ENCODE results near the gene PCBP3. TPM values are rescaled to one million over a fixed set of nuclear protein-coding genes. Genes with fewer than 3 reads are reported as not detected.
"Not testable (repeated sequence)": the region's sequence is repeated elsewhere in the genome, so short reads cannot be mapped to it uniquely, and the experiment has no call there.

Gene PCBP3
- total and polyA plus RNA-seq, 8 donors: 0.83 to 4.3 (median 1.7) TPM

DNA sequence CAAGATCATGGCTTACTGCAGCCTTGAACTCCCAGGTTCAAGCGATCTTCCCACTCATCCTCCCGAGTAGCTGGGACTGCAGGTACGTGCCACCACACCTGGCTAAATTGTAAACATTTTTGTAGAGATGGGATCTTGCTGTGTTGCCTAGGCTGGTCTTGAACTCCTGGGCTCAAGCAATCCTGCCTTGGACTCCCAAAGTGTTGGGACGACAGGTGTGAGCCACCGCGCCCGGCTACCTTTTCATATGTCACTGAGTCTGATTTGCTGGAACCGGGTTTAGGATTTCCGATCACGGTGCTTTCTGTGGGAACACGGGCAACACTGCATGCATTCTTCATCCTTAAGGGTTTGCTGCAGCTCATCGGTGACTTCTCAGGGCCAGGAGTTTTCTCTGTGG is 32.2 kb upstream of the PCBP3 start:
- no peaks in the 10 kb centered on the region for H3K36me3 ChIP-seq
- FAIRE-seq: no peak
- intact Hi-C loops (cut with DNase I): no loop called here
- peak in 1 of 6 donors; percentile 22 for DNase-seq
- peaks cover 0 to 4% (median 0%) of the 10 kb centered on the region in 4 donors for H3K27me3 ChIP-seq
- H3K9me3 ChIP-seq: no peaks in the 10 kb centered on the region
- H3K4me3 ChIP-seq: no peak overlapping the region
- ATAC-seq: no peak
- 70 to 85% methylated on average over 12 of the region's 12 CpGs for WGBS, 2 donors
- H3K4me1 ChIP-seq: peaks cover 0 to 5% (median 0%) of the 10 kb centered on the region in 3 donors
- H3K27ac ChIP-seq: no peak overlapping the region
- TF ChIP-seq, protein P1, sequence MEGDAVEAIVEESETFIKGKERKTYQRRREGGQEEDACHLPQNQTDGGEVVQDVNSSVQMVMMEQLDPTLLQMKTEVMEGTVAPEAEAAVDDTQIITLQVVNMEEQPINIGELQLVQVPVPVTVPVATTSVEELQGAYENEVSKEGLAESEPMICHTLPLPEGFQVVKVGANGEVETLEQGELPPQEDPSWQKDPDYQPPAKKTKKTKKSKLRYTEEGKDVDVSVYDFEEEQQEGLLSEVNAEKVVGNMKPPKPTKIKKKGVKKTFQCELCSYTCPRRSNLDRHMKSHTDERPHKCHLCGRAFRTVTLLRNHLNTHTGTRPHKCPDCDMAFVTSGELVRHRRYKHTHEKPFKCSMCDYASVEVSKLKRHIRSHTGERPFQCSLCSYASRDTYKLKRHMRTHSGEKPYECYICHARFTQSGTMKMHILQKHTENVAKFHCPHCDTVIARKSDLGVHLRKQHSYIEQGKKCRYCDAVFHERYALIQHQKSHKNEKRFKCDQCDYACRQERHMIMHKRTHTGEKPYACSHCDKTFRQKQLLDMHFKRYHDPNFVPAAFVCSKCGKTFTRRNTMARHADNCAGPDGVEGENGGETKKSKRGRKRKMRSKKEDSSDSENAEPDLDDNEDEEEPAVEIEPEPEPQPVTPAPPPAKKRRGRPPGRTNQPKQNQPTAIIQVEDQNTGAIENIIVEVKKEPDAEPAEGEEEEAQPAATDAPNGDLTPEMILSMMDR (IDR thresholded peaks at IDR 0.05): no peak

DNA sequence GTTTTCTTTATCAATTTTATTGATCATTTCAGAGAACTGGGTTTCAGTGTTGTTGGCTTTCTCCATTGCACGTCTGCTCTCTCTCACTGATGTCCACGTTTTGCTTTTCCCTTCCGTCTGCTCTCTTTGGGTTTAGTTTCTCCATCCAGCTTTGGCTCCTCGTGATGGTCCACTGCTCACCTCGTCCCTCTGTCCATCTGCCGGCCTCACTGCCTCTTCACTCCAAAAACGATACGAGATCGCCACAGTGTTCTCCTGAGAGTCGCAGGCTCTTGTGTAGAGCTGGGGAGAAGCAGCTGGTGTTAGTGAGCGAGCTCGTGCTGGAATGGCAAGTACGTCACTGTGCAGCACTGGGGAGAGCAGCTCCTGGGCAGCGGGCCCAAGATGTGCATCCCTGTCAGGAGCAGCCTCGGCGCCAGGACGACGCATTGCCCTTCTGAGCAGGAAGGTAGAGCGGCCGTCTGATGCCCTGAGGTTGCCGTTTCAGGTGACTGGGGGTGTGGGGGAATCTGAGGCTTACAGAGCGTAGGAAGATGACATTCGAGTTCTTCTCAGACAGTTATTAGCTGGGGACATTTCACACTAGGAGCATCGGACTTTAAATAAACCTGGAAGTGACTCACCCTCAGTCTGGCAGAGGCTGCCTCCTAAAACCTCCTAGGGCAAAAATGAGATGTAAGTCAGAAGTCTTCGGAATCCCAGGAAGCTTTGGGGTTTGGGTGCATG is 31.4 kb upstream of the PCBP3 start:
- TF ChIP-seq, protein P1 (IDR thresholded peaks at IDR 0.05): no peak
- peaks cover 0 to 4% (median 0%) of the 10 kb centered on the region in 4 donors for H3K27me3 ChIP-seq
- no peaks in the 10 kb centered on the region for H3K9me3 ChIP-seq
- H3K27ac ChIP-seq: no peak overlapping the region
- FAIRE-seq (no peak), DNase-seq (no peak), ATAC-seq (no peak)
- intact Hi-C loops (cut with DNase I): no loop called here
- no peak overlapping the region for H3K4me3 ChIP-seq
- 29 to 46% methylated on average over 25 of the region's 25 CpGs for WGBS, 2 donors
- peaks cover 0 to 5% (median 0%) of the 10 kb centered on the region in 3 donors for H3K4me1 ChIP-seq
- no peaks in the 10 kb centered on the region for H3K36me3 ChIP-seq

DNA sequence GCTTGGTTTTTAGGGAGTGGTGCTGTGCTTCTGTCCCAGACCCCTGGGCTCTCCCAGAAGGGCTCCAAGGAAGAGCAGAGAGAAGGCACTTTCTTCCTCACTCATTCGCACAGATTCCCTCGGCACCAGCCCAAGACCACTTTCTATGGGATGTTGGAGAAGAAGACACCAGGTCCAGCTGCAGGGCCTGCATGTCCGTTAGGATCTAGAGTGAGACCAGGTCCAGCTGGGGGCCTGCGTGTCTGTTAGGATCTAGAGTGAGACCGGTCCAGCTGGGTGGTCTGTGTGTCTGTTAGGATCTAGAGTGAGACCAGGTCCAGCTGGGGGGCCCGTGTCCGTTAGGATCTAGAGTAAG is 30.9 kb upstream of the PCBP3 start:
- intact Hi-C loops (cut with DNase I); H3K9me3 ChIP-seq; H3K27me3 ChIP-seq; H3K4me1 ChIP-seq; ATAC-seq; FAIRE-seq; H3K36me3 ChIP-seq; H3K4me3 ChIP-seq; DNase-seq; H3K27ac ChIP-seq: not testable (repeated sequence)
- 81 to 94% methylated on average over 5 of the region's 7 CpGs for WGBS, 2 donors

DNA sequence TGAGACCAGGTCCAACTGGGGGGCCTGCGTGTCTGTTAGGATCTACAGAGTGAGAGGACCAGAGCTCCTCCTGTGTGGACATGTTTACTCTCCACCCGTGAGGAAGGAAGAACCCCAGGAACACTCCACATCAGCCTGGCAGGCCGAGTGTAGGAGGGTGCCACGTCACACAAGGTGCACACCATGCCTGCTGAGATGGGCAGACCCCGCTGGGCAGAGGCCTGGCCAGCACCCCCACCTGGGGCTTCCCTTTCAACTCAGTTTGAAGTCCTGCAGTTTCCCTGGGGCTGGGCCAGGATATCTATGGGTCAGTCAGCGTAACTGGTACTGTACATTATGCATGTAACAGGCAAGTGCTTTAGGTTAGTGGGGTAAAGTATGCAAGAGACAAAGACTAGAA is 30.1 kb upstream of the PCBP3 start:
- H3K36me3 ChIP-seq: no peaks in the 10 kb centered on the region
- no peak overlapping the region for H3K4me3 ChIP-seq
- no peak for DNase-seq
- intact Hi-C loops (cut with DNase I): no loop called here
- H3K4me1 ChIP-seq: peaks cover 0 to 5% (median 0%) of the 10 kb centered on the region in 3 donors
- no peak for FAIRE-seq
- ATAC-seq: no peak
- H3K27me3 ChIP-seq: peaks cover 0 to 4% (median 0%) of the 10 kb centered on the region in 4 donors
- H3K9me3 ChIP-seq: no peaks in the 10 kb centered on the region
- TF ChIP-seq, protein P1 (IDR thresholded peaks at IDR 0.05): no peak
- WGBS, 2 donors: 65 to 84% methylated on average over 6 of the region's 6 CpGs
- no peak overlapping the region for H3K27ac ChIP-seq

DNA sequence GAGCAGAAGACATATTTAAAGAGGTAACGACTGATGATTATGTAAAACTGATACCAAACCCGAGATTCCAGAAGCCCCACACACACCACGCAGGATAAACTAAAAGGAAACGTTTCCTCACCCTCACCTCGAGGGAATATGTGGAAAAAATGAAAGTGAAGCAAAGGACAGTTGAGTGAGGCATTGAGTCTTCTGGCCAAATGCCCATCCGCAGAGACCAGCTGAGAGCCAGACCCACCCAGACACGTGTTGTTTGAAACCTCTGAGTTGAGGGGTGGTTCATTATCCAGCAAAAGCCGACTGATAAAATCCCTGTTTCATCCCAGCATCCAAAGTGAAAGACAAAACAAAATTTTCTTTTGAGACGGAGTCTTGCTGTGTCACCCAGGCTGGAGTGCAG is 29.6 kb upstream of the PCBP3 start:
- no peaks in the 10 kb centered on the region for H3K36me3 ChIP-seq
- no peak for DNase-seq

More for the DNA sequence above, 29.6 kb upstream of the PCBP3 start:
- peaks cover 0 to 5% (median 0%) of the 10 kb centered on the region in 3 donors for H3K4me1 ChIP-seq
- TF ChIP-seq, protein P1 (IDR thresholded peaks at IDR 0.05): no peak
- WGBS, 2 donors: 53 to 63% methylated on average over 9 of the region's 9 CpGs
- H3K9me3 ChIP-seq: no peaks in the 10 kb centered on the region
- no peak overlapping the region for H3K27ac ChIP-seq
- intact Hi-C loops (cut with DNase I): no loop called here
- ATAC-seq (no peak), FAIRE-seq (no peak)
- H3K4me3 ChIP-seq: no peak overlapping the region
- H3K27me3 ChIP-seq: peaks cover 0 to 9% (median 0%) of the 10 kb centered on the region in 4 donors

All from pancreas (tissue), 10 donors.